BE2C (cell line): ENCODE data around the gene ERCC6L.

ENCODE experiments used
- DNase-seq: peaks from one replicate; pipeline ENCODE4 v3.0.0-alpha.2; 2020
- H3K27me3 ChIP-seq: fragments of 250-450 bp; sonication (Bioruptor Pico); 2 replicates; pipeline ENCODE4 v1.5.1; 2020; ENCODE audit warnings: mild to moderate bottlenecking
- H3K36me3 ChIP-seq: fragments of 250-450 bp; sonication (Bioruptor Pico); 2 replicates; pipeline ENCODE4 v1.5.1; 2020; ENCODE audit warnings: mild to moderate bottlenecking
- H3K4me1 ChIP-seq: fragments of 250-450 bp; sonication (Bioruptor Pico); 2 replicates; pipeline ENCODE4 v1.5.1; 2020
- H3K4me3 ChIP-seq: 2 replicates; pipeline ENCODE4 v1.5.1; 2011; ENCODE audit warnings: low read depth, low read length
- H3K9me3 ChIP-seq: fragments of 250-450 bp; sonication (Bioruptor Pico); 2 replicates; pipeline ENCODE4 v1.5.1; 2020
- CTCF ChIP-seq: IDR thresholded peaks from 2 replicates; pipeline ENCODE4 v1.5.1; 2012; ENCODE audit warnings: mild to moderate bottlenecking, low read depth, low read length

ERCC6L gene

GRCh38 chrX:72159769-72160168 is 79.1 kb downstream of the ERCC6L start:
- Histone ChIP-seq H3K27me3 (no peaks in the 10 kb centered on the region), H3K36me3 (no peaks in the 10 kb centered on the region), H3K9me3 (no peaks in the 10 kb centered on the region), H3K4me3 (no peak overlapping the region), H3K4me1 (no peaks in the 10 kb centered on the region)
- DNase-seq: no peak
- no peak for TF ChIP-seq CTCF

- H3K36me3 ChIP-seq: no peaks in the 10 kb centered on the region
- H3K9me3 ChIP-seq: no peaks in the 10 kb centered on the region
- H3K27me3 ChIP-seq: no peaks in the 10 kb centered on the region
- no peak for DNase-seq
- no peak for TF ChIP-seq CTCF
- H3K4me1 ChIP-seq: no peaks in the 10 kb centered on the region
- H3K4me3 ChIP-seq: no peak overlapping the region
These were observed 80.1 kb downstream of the ERCC6L start for GRCh38 chrX:72158773-72159172.
